ENCODE data around the gene TRPC5OS. TPM values are rescaled to one million over a fixed set of nuclear protein-coding genes. Genes with fewer than 3 reads are reported as not detected.

Gene TRPC5OS
- total RNA-seq, 4 donors from 2014 or later = not detected

GRCh38 chrX:111854556-111855490 is 21.2 kb upstream of the TRPC5OS start:
- Histone ChIP-seq H3K27me3 (no peaks in the 10 kb centered on the region), H3K9me3 (no peaks in the 10 kb centered on the region), H3K36me3 (no peaks in the 10 kb centered on the region), H3K4me1 (no peaks in the 10 kb centered on the region), H3K27ac (no peak overlapping the region), H3K4me3 (no peak overlapping the region)
- no peak for TF ChIP-seq EP300 (IDR thresholded peaks at IDR 0.05; ENCODE audit: low read depth)
- no peak for TF ChIP-seq POLR2A (IDR thresholded peaks at IDR 0.05)
- 60 to 79% methylated on average over 1 to 4 of the region's 4 CpGs for WGBS, 2 donors (ENCODE audit: low coverage in 1 of 2)
- intact Hi-C loops (cut with DNase I; ENCODE audit: low total_unique reads) (no loop called here), in situ Hi-C loops (cut with MboI; ENCODE audit: low pct_ligation_motif_present in 1 of 4, low pct_unique_long_range_greater_than_20kb in 1 of 4, low sequenced_read_pairs in 3 of 4) (no loop called here)
- no peak for DNase-seq

- WGBS, 2 donors (ENCODE audit: low coverage in 1 of 2) = 53% methylated on average over 1 of the region's 1 CpG; no CpG with 5 or more reads in 1 of the 2 donors
- no peaks in the 10 kb centered on the region for H3K36me3 ChIP-seq
- in situ Hi-C loops (cut with MboI; ENCODE audit: low pct_ligation_motif_present in 1 of 4, low pct_unique_long_range_greater_than_20kb in 1 of 4, low sequenced_read_pairs in 3 of 4) = no loop called here
These were observed 18.4 kb upstream of the TRPC5OS start for GRCh38 chrX:111857534-111858060.

GRCh38 chrX:111861605-111862004 is 14.4 kb upstream of the TRPC5OS start:
- intact Hi-C loops (cut with DNase I; ENCODE audit: low total_unique reads) = no loop called here
- in situ Hi-C loops (cut with MboI; ENCODE audit: low pct_ligation_motif_present in 1 of 4, low pct_unique_long_range_greater_than_20kb in 1 of 4, low sequenced_read_pairs in 3 of 4) = no loop called here

More at GRCh38 chrX:111857534-111858060, 18.4 kb upstream of the TRPC5OS start:
- Histone ChIP-seq H3K4me3 (no peak overlapping the region), H3K27me3 (no peaks in the 10 kb centered on the region), H3K9me3 (no peaks in the 10 kb centered on the region), H3K27ac (no peak overlapping the region), H3K4me1 (no peaks in the 10 kb centered on the region)
- intact Hi-C loops (cut with DNase I; ENCODE audit: low total_unique reads) = no loop called here
- TF ChIP-seq EP300 (IDR thresholded peaks at IDR 0.05; ENCODE audit: low read depth) (no peak), POLR2AphosphoS5 (IDR thresholded peaks at IDR 0.05) (no peak), CTCF (IDR thresholded peaks at IDR 0.05) (no peak)
- no peak for DNase-seq

GRCh38 chrX:111867236-111867635 is 8.7 kb upstream of the TRPC5OS start:
- Histone ChIP-seq H3K36me3 (no peaks in the 10 kb centered on the region), H3K9me3 (no peaks in the 10 kb centered on the region), H3K4me1 (no peaks in the 10 kb centered on the region), H3K27me3 (no peaks in the 10 kb centered on the region), H3K27ac (no peak overlapping the region), H3K4me3 (no peak overlapping the region)
- intact Hi-C loops (cut with DNase I; ENCODE audit: low total_unique reads) = no loop called here
- DNase-seq = no peak
- in situ Hi-C loops (cut with MboI; ENCODE audit: low pct_ligation_motif_present in 1 of 4, low pct_unique_long_range_greater_than_20kb in 1 of 4, low sequenced_read_pairs in 3 of 4) = no loop called here
- no peak for TF ChIP-seq EP300 (IDR thresholded peaks at IDR 0.05; ENCODE audit: low read depth)
- TF ChIP-seq CTCF (IDR thresholded peaks at IDR 0.05) = no peak
- TF ChIP-seq POLR2AphosphoS5 (IDR thresholded peaks at IDR 0.05) = no peak
- TF ChIP-seq POLR2A (IDR thresholded peaks at IDR 0.05) = no peak
- 67 to 96% methylated on average over 1 to 2 of the region's 2 CpGs for WGBS, 2 donors (ENCODE audit: low coverage in 1 of 2)

More at GRCh38 chrX:111861605-111862004, 14.4 kb upstream of the TRPC5OS start:
- H3K9me3 ChIP-seq = no peaks in the 10 kb centered on the region
- no peaks in the 10 kb centered on the region for H3K4me1 ChIP-seq
- no peak overlapping the region for H3K27ac ChIP-seq
- 81 to 91% methylated on average over 4 to 5 of the region's 5 CpGs for WGBS, 2 donors (ENCODE audit: low coverage in 1 of 2)
- TF ChIP-seq CTCF (IDR thresholded peaks at IDR 0.05) = no peak
- no peak for TF ChIP-seq POLR2A (IDR thresholded peaks at IDR 0.05)
- no peak for TF ChIP-seq EP300 (IDR thresholded peaks at IDR 0.05; ENCODE audit: low read depth)
- TF ChIP-seq POLR2AphosphoS5 (IDR thresholded peaks at IDR 0.05) = no peak
- H3K27me3 ChIP-seq = no peaks in the 10 kb centered on the region
- DNase-seq = no peak
- no peaks in the 10 kb centered on the region for H3K36me3 ChIP-seq
- no peak overlapping the region for H3K4me3 ChIP-seq

Measured in transverse colon (tissue), 4 donors.